Keratinocyte (primary cell): ENCODE results near the gene S100A2.

Source experiments
- EZH2 ChIP-seq: IDR thresholded peaks from one replicate; pipeline ENCODE4 v1.6.1; 2012; ENCODE audit warnings: inconsistent platforms, mild to moderate bottlenecking, low read length, moderate library complexity
- TF ChIP-seq, protein P1 (sequence below), 3 experiments: IDR thresholded peaks in 1 of 3; conservative IDR thresholded peaks in 1 of 3; optimal IDR thresholded peaks in 1 of 3; 2 replicates in 2 of 3; 3 replicates in 1 of 3; pipeline versions ENCODE3 to v1.5.1; 2011; ENCODE audit warnings: low read length in 3 of 3, mild to moderate bottlenecking in 3 of 3, moderate library complexity in 2 of 3, control low read depth in 1 of 3, inconsistent platforms in 1 of 3; ENCODE audit not compliant: insufficient read depth in 2 of 3; ENCODE audit errors: extremely low read depth in 1 of 3

DNA sequence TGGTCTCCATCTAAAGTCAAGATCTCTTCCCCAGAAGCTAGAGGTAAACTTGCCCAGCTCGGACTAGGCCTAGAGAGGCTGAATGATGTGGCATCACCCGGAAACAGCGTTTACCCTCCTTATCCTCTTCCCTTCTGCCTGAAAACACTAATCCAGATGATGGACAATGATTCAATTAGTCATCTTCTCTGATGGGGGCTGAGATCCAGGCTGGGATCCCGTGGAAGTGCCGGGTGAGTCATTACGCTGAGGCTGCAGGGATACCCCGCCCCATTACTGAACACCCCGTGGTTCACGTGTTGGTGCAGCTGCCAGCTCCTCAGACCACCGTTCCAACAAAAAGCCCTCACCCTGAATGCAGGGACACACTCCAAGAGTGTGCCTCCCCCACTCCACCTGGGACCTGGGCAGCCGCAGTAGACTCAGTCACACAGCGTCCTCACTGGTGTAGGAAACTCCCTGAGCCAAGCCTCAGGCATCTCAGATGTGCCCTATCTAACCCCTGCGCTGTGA is 31.9 kb downstream of the S100A2 start:
- TF ChIP-seq, protein P1, sequence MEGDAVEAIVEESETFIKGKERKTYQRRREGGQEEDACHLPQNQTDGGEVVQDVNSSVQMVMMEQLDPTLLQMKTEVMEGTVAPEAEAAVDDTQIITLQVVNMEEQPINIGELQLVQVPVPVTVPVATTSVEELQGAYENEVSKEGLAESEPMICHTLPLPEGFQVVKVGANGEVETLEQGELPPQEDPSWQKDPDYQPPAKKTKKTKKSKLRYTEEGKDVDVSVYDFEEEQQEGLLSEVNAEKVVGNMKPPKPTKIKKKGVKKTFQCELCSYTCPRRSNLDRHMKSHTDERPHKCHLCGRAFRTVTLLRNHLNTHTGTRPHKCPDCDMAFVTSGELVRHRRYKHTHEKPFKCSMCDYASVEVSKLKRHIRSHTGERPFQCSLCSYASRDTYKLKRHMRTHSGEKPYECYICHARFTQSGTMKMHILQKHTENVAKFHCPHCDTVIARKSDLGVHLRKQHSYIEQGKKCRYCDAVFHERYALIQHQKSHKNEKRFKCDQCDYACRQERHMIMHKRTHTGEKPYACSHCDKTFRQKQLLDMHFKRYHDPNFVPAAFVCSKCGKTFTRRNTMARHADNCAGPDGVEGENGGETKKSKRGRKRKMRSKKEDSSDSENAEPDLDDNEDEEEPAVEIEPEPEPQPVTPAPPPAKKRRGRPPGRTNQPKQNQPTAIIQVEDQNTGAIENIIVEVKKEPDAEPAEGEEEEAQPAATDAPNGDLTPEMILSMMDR (optimal IDR thresholded peaks at IDR 0.05 in 1 of 3, IDR thresholded peaks at IDR 0.05 in 1 of 3, conservative IDR thresholded peaks at IDR 0.05 in 1 of 3; ENCODE audit: extremely low read depth in 1 of 3, insufficient read depth in 2 of 3, low read length in 3 of 3): no peak
- TF ChIP-seq EZH2: no peak
